GM23338 (cell line): ENCODE data around the gene CHCHD10. TPM values are rescaled to one million over a fixed set of nuclear protein-coding genes. Genes with fewer than 3 reads are reported as not detected.

Experiments used
- ATAC-seq: fragments of 200-7000 bp; cut with Tn5 transposase; 3 replicates; pipeline ENCODE4 v1.9.1; 2020
- DNase-seq: peaks from one replicate; pipeline ENCODE4 v3.0.0-alpha.2; 2015; ENCODE audit warnings: low spot score
- H2AFZ ChIP-seq: fragments of 200-600 bp; sonication (generic); 2 replicates; pipeline ENCODE4 v1.8.0; 2016; ENCODE audit warnings: antibody characterized with exemption, mild to moderate bottlenecking, moderate library complexity
- H3F3A ChIP-seq: fragments of 200-600 bp; sonication (generic); replicated peaks from 2 replicates; pipeline ENCODE4 v1.8.0; 2017; ENCODE audit warnings: antibody characterized with exemption, mixed run types, low read depth
- H3K27ac ChIP-seq: fragments of 200-600 bp; sonication (generic); 2 replicates; pipeline ENCODE4 v1.6.1; 2016; ENCODE audit warnings: low read depth
- H3K27me3 ChIP-seq: fragments of 200-600 bp; sonication (generic); 2 replicates; pipeline ENCODE4 v1.8.0; 2016; ENCODE audit warnings: mild to moderate bottlenecking, mixed run types, moderate library complexity; ENCODE audit not compliant: insufficient read depth
- H3K36me3 ChIP-seq: fragments of 200-600 bp; sonication (generic); 2 replicates; pipeline ENCODE4 v1.8.0; 2016; ENCODE audit warnings: mild to moderate bottlenecking; ENCODE audit not compliant: insufficient read depth
- H3K4me1 ChIP-seq: fragments of 200-600 bp; sonication (generic); 2 replicates; pipeline ENCODE4 v1.8.0; 2016; ENCODE audit warnings: mild to moderate bottlenecking, moderate library complexity; ENCODE audit not compliant: insufficient read depth
- H3K4me2 ChIP-seq: fragments of 200-600 bp; sonication (generic); 2 replicates; pipeline ENCODE4 v1.7.1; 2017; ENCODE audit warnings: mixed run types
- H3K4me3 ChIP-seq: fragments of 200-600 bp; sonication (generic); 2 replicates; pipeline ENCODE4 v1.6.1; 2016; ENCODE audit warnings: mixed run types
- H3K79me2 ChIP-seq: fragments of 200-600 bp; sonication (generic); replicated peaks from 2 replicates; pipeline ENCODE4 v1.8.0; 2017; ENCODE audit warnings: mild to moderate bottlenecking; ENCODE audit not compliant: insufficient read depth
- H3K9me2 ChIP-seq: fragments of 200-600 bp; sonication (generic); 2 replicates; pipeline ENCODE4 v1.8.0; 2017; ENCODE audit not compliant: insufficient read depth
- H4K20me1 ChIP-seq: fragments of 200-600 bp; sonication (generic); replicated peaks from 2 replicates; pipeline ENCODE4 v1.8.0; 2017; ENCODE audit warnings: mild to moderate bottlenecking; ENCODE audit not compliant: insufficient read depth
- H3K27ac Mint-ChIP-seq: 2 replicates; pipeline ENCODE4 v1.8.0; 2020; ENCODE audit warnings: inconsistent platforms, mild to moderate bottlenecking, moderate library complexity, mixed read lengths
- H3K27me3 Mint-ChIP-seq: 3 replicates; pipeline ENCODE4 v1.8.0; 2022; ENCODE audit warnings: low read depth, mild to moderate bottlenecking, moderate library complexity, mixed read lengths, inconsistent platforms; ENCODE audit not compliant: insufficient read depth, poor library complexity
- H3K36me3 Mint-ChIP-seq: 3 replicates; pipeline ENCODE4 v1.8.0; 2021; ENCODE audit warnings: low read depth, mild to moderate bottlenecking, inconsistent platforms, moderate library complexity, mixed read lengths
- H3K4me1 Mint-ChIP-seq: 3 replicates; pipeline ENCODE4 v1.8.0; 2020; ENCODE audit warnings: mild to moderate bottlenecking, inconsistent platforms, mixed read lengths
- H3K4me3 Mint-ChIP-seq: 3 replicates; pipeline ENCODE4 v1.8.0; 2021; ENCODE audit warnings: moderate library complexity, mild to moderate bottlenecking, inconsistent platforms, mixed read lengths
- H3K9me3 Mint-ChIP-seq: 3 replicates; pipeline ENCODE4 v1.8.0; 2020; ENCODE audit warnings: moderate library complexity, mild to moderate bottlenecking, inconsistent platforms, mixed read lengths
- CREB1 ChIP-seq: fragments of 250-450 bp; sonication (Bioruptor Pico); IDR thresholded peaks from 2 replicates; pipeline ENCODE4 v1.5.0; 2020; ENCODE audit warnings: low read depth, mild to moderate bottlenecking, moderate library complexity
- CTCF ChIP-seq, 2 experiments: fragments of 200-600 bp in 1 of 2; sonication (generic) in 1 of 2; conservative IDR thresholded peaks; 2 replicates each; pipeline versions ENCODE4 v1.5.1 to v1.6.1; 2016 to 2017; ENCODE audit warnings: antibody characterized with exemption in 2 of 2, low read depth in 2 of 2, mild to moderate bottlenecking in 2 of 2, moderate library complexity in 1 of 2
- JUNB ChIP-seq: IDR thresholded peaks from one replicate; pipeline ENCODE4 v1.6.1; 2016; ENCODE audit warnings: antibody characterized with exemption; ENCODE audit not compliant: unreplicated experiment
- REST ChIP-seq: IDR thresholded peaks from one replicate; pipeline ENCODE4 v1.6.1; 2018; ENCODE audit warnings: antibody characterized with exemption; ENCODE audit not compliant: unreplicated experiment
- STAT1 ChIP-seq: IDR thresholded peaks from one replicate; pipeline ENCODE4 v1.6.1; 2016; ENCODE audit warnings: antibody characterized with exemption; ENCODE audit not compliant: unreplicated experiment
- ZNF114 ChIP-seq: fragments of 250-450 bp; sonication (Bioruptor Pico); IDR thresholded peaks from 2 replicates; pipeline ENCODE4 v1.5.0; 2020; ENCODE audit warnings: mild to moderate bottlenecking, moderate library complexity
- ZNF331 ChIP-seq: fragments of 250-450 bp; sonication (Bioruptor Pico); IDR thresholded peaks from 2 replicates; pipeline ENCODE4 v1.5.0; 2020; ENCODE audit warnings: low read depth, mild to moderate bottlenecking, moderate library complexity
- ZNF462 ChIP-seq: fragments of 250-450 bp; sonication (Bioruptor Pico); IDR thresholded peaks from 2 replicates; pipeline ENCODE4 v1.5.0; 2020; ENCODE audit warnings: mild to moderate bottlenecking, moderate library complexity
- polyA plus RNA-seq: library from polyadenylated mRNA; unstranded; fragments of >200 nt; fragmentation: Nextera tagmentation; extraction: Ambion mirVana; gene quantifications from 2 replicates; pipeline ENCODE4 v1.2.1, GENCODE V29; 2016
- total RNA-seq: library from RNA; depleted of rRNA; stranded (reverse); fragments of >200 nt; shearing (Covaris generic); gene quantifications from 2 replicates; pipeline ENCODE4 v1.2.3, GENCODE V29; 2014

CHCHD10 gene
- total and polyA plus RNA-seq, 2 experiments from 2014 or later, result 11.4 to 101 TPM

GRCh38 chr22:23790819-23791737, 23.3 kb upstream of the CHCHD10 start:
- no peak overlapping the region for H3K4me2 ChIP-seq
- H3K4me3 ChIP-seq, result no peak overlapping the region
- ATAC-seq (no peak), DNase-seq (no peak)
- Mint-ChIP-seq H3K4me3 (no peak overlapping the region), H3K27me3 (peaks cover 6% of the 10 kb centered on the region), H3K36me3 (peaks cover 50% of the 10 kb centered on the region), H3K4me1 (peaks cover 26% of the 10 kb centered on the region), H3K27ac (no peak overlapping the region), H3K9me3 (no peaks in the 10 kb centered on the region)
- no peaks in the 10 kb centered on the region for H3K9me2 ChIP-seq
- H3K4me1 ChIP-seq, result peaks cover 27% of the 10 kb centered on the region
- TF ChIP-seq REST (no peak), ZNF331 (no peak), CTCF (conservative IDR thresholded peaks at IDR 0.05; ENCODE audit: low read depth in 2 of 2) (no peak), CREB1 (CRISPR knock-in tag) (no peak), JUNB (no peak), ZNF114 (CRISPR knock-in tag) (no peak), STAT1 (no peak)
- H3K27me3 ChIP-seq, result no peaks in the 10 kb centered on the region
- 0 out of 2 replicates have a peak, but pooled peaks cover 17% of the 10 kb centered on the region for H3F3A ChIP-seq
- peaks cover 34% of the 10 kb centered on the region for H4K20me1 ChIP-seq
- H2AFZ ChIP-seq, result no peak overlapping the region
- no peak overlapping the region for H3K27ac ChIP-seq
- H3K79me2 ChIP-seq, result peaks cover 64% of the 10 kb centered on the region
- H3K36me3 ChIP-seq, result peaks cover 19% of the 10 kb centered on the region

- no peak overlapping the region for H2AFZ ChIP-seq
- peak overlapping the region; percentile 18 for H3K4me3 Mint-ChIP-seq
- H3K9me3 Mint-ChIP-seq, result no peaks in the 10 kb centered on the region
- H3K27me3 Mint-ChIP-seq, result peaks cover 6% of the 10 kb centered on the region
- H3K36me3 ChIP-seq, result peaks cover 7% of the 10 kb centered on the region; the same call in 1 of the 2 replicates
- H3K4me2 ChIP-seq, result peak overlapping the region; percentile 97
- H4K20me1 ChIP-seq, result peaks cover 34% of the 10 kb centered on the region
- no peak for DNase-seq
- 0 out of 2 replicates have a peak, but pooled peaks cover 17% of the 10 kb centered on the region for H3F3A ChIP-seq
- no peaks in the 10 kb centered on the region for H3K9me2 ChIP-seq
- peaks cover 35% of the 10 kb centered on the region for H3K36me3 Mint-ChIP-seq
- peaks cover 63% of the 10 kb centered on the region for H3K79me2 ChIP-seq
- ATAC-seq, result peak; percentile 13
- H3K4me1 Mint-ChIP-seq, result peaks cover 26% of the 10 kb centered on the region
- no peak overlapping the region for H3K27ac Mint-ChIP-seq
- H3K27me3 ChIP-seq, result no peaks in the 10 kb centered on the region
- peaks cover 27% of the 10 kb centered on the region for H3K4me1 ChIP-seq
- H3K4me3 ChIP-seq, result no peak overlapping the region
- H3K27ac ChIP-seq, result no peak overlapping the region
- no peak for TF ChIP-seq ZNF462 (CRISPR knock-in tag)
- no peak for TF ChIP-seq STAT1
Observed at GRCh38 chr22:23789638-23790037, 21.9 kb upstream of the CHCHD10 start.
